GM19463 (cell line): ENCODE measurements around the gene LRP5.
"Not testable (repeated sequence)": the region's sequence is repeated elsewhere in the genome, so short reads cannot be mapped to it uniquely, and the experiment has no call there.

ENCODE experiments used
- ATAC-seq: cut with Tn5 transposase; IDR thresholded peaks from one replicate; pipeline ENCODE4 v1.9.1; 2021; ENCODE audit warnings: mild to moderate bottlenecking, moderate library complexity; ENCODE audit not compliant: unreplicated experiment

The LRP5 gene

GRCh38 chr11:68438658-68439259 is 126.4 kb downstream of the LRP5 start:
- ATAC-seq, result no peak

- ATAC-seq, result no peak
These were observed 127.1 kb downstream of the LRP5 start for GRCh38 chr11:68439355-68440065.

DNA sequence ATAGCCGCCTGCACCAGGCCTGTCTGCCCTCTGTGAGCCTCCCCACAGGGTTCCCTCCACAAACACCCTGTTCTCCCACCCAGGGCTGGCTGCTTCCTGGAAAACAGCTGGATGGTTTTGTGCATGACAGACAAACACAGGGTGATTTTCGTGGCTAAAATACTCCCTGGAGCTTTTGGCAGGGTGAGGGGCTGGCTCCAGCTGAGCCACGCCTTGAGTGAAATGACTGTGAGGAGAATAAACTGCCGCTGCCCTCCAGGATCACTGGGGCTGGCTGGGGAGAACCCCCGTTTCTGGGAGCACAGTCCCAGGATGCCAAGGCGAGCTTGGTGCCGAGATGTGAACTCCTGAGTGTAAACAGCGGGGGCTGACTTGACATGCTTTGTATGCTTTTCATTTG is 127.8 kb downstream of the LRP5 start:
- no peak for ATAC-seq

DNA sequence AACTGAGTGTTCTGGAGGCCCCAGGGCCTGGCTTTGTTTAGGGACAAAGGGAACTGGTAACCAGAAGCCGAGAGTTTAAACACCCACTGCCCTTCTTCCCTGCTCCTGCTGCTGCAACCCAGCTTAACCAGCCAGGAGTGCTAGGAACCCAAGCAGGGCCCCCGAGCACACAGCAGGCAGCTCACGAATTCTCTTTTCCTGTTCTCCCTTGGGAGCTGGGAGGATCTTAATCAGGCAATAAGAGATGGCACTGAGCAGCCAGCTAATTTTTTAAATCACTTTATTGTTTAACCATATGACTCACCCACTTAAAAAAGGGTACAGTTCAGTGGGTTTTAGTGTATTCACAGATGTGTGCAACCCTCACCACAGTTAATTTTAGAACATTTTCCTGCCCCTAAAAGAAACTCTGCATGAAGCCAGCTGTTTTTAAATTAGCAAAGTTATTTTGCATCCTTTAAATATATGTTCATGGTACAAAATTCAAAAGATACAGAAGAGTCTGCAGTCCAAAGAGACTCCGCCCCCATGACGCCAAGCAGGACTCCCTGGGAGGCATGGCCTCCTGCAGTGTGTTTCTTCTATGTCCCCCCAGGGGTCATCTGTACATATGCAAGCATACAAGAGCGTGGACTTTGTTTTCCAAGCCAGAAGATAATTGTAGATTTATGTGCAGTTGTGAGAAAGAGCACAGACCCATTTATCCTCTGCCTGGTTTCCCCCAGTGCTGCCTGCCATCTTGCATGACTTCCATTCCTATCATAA is 129.3 kb downstream of the LRP5 start:
- ATAC-seq, result no peak

DNA sequence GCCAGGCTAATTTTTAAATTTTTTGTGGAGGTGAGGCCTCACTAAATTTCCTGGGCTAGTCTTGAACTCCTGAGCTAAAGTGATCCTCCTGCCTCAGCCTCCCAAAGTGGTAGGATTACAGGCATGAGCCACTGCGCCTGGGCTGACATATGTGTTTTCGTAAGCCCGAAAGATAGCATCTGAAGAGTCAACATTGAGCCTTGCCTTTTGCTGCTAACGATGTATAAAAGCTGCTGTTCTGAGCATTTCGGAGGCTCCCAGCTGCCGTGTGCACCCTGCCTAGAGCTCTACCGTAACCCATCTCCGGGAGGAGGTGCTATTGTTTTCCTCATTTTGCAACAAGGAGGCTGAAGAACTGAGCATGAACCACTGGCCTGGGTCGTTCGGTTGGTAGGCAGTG is 130.0 kb downstream of the LRP5 start:
- no peak for ATAC-seq

DNA sequence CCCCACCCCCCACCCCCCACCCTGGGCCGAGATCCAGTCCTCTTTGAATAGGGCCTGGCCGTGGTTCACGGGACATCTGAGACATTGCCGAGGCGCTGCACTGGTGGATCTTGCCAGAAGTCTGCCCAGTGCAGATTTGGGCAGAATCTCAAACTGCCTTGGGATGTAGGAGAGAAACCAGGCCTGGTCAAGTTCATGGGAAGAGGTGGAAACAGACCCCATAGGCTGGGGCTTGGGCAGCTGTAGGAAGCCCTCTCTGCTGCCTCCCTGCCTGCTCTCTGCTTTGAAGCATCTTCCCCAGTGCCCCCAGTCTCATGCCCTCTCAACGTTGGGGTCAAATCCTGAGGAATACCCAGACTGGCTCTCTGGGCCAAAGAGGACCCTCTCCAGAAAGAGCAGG is 132.2 kb downstream of the LRP5 start:
- ATAC-seq, result no peak

DNA sequence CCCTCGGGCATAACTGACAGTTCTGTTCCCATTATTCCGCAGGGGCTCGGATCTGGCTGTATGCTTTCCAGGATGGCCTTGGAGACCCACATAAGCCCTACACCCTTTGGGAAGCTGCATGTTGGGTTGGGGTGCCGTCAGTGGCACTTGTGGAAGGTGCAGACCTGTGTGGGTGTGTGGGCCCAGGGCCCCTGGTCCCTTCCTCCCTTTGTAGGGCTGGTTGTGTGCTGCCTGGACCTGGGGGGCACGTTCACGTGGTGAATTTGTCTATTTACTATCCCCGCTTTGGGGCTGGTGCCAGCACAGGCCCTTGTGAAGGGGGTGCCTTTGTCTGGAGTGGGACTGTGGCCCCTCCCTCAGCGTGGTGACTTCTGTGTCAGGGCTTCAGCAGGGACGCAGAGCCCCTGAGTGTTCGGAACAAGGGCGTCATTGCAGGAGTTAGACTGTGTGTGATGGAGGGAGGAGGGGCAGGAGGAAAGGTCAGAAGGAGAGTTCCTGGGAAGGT is 133.2 kb downstream of the LRP5 start:
- no peak for ATAC-seq

GRCh38 chr11:68446046-68446725 is 133.8 kb downstream of the LRP5 start:
- ATAC-seq, result no peak

- peak; percentile 56 for ATAC-seq
These were observed 134.8 kb downstream of the LRP5 start for GRCh38 chr11:68447015-68447801.

DNA sequence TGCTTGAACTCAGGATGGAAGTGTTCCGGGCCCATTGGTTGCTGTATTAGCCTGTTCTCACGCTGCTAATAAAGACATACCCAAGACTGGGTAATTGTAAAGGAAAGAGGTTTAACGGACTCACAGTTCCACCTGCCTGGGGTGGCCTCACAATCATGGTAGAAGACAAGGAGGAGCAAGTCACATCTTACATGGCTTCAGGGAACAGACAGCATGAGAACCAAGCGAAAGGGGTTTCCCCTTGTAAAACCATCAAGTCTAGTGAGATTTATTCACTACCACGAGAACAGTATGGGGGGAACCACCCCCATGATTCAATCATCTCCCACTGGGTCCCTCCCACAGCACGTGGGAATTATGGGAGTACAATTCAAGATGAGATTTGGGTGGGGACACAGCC is 135.5 kb downstream of the LRP5 start:
- not testable (repeated sequence) for ATAC-seq

GRCh38 chr11:68448604-68449011 is 136.2 kb downstream of the LRP5 start:
- no peak for ATAC-seq

- no peak for ATAC-seq
These were observed 137.6 kb downstream of the LRP5 start for GRCh38 chr11:68449951-68450350.

DNA sequence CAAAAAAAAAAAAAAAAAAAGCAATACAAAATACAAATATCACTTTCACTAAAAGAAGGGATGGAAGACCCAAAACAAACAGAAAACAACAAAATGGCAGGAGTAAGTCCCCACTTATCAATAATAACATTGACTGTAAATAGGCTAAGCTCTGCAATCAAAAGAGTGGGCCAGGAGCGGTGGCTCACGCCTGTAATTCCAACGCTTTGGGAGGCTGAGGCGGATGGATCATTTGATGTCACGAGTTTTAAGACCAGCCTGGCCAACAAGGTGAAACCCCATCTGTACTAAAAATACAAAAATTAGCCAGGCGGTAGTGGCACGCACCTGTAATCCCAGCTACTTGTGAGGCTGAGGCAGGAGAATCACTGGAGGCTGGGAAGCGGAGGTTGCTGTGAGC is 138.3 kb downstream of the LRP5 start:
- ATAC-seq, result no peak

DNA sequence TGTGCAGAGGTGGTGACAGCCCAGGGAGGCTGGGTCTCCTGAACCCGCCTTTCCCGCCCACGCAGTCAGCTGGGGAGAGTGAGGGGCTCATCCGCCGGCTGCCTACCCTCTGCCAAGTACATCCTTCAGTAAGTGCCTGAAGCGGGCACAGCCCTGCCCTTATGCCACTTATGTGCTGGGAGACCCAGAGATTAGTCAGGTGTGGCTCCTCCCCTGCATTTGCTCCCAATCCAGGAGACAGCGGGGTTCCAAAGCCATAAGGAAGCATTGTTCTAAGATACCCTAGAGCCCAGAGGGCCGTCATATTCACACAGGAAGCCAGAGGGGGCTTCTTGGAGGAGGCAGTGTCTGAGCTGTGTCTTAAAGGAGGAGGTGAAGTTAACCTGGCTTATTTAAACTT is 142.4 kb downstream of the LRP5 start:
- no peak for ATAC-seq

DNA sequence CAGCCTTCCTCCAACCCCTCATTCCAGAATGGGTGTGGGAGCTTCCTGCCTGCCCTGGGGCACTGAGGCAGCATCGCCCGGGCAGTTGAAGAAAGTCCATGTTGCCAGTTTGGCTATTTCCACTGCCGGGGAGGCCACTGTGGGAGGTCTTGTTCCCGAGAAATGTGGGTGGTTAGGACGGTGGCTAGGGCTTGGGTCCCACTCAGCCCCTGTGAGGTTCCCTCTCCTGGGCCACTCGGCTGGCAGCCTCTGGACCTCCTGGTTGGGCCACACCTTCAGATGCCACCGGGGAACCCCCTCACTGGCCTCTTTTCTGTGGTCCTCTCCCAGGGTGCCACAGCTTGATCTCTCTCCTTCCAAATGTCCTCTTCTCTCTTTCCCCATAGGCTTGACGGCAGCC is 143.1 kb downstream of the LRP5 start:
- no peak for ATAC-seq

DNA sequence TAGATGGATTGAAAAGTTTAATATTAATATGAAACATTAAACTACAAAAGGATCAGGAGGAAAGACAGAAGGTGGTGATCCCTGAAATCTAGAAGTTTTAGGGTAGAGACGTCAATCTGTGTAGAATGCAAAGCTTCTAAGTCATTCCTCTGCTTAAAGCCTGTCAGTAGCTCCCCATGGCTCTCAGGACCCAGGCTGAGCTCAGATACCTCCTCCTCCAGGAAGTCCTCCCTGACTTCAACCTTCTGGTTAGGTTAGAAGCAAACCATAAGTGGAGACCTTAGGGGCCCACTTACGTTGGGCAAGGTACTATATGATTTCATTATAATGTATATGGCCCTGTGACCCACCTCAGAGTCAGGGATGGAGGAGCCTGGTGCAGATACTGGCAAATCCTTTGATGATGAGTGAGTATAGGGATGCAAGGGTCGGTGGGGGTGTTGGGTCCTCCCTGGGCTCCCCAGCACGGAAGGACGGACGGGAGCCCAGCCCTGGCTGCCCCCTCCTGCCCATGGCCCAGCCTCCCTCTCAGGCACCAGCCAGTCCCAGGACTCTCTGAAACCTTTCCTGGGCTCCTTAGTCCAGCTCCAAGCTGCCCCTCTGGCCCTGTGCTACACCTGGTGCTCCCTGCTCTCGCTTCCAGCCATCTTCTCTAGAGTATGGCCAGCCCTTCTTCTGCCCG is 145.0 kb downstream of the LRP5 start:
- ATAC-seq, result no peak

- ATAC-seq, result no peak
These were observed 145.5 kb downstream of the LRP5 start for GRCh38 chr11:68457898-68458249.

DNA sequence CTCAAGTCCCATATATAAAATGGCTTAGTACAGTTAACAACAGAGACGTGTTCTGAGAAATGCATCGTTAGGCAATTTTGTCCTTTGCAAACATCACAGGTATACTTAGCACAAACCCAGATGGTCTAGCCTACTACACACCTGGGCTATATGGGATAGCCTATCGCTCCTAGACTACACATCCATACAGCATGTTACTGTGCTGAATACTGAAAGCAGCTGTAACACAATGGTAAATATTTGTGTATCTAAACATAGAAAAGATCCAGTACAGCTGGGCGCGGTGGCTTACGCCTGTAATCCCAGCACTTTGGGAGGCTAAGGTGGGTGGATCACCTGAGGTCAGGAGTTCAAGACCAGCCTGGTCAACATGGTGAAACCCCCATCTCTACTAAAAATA is 145.9 kb downstream of the LRP5 start:
- not testable (repeated sequence) for ATAC-seq

DNA sequence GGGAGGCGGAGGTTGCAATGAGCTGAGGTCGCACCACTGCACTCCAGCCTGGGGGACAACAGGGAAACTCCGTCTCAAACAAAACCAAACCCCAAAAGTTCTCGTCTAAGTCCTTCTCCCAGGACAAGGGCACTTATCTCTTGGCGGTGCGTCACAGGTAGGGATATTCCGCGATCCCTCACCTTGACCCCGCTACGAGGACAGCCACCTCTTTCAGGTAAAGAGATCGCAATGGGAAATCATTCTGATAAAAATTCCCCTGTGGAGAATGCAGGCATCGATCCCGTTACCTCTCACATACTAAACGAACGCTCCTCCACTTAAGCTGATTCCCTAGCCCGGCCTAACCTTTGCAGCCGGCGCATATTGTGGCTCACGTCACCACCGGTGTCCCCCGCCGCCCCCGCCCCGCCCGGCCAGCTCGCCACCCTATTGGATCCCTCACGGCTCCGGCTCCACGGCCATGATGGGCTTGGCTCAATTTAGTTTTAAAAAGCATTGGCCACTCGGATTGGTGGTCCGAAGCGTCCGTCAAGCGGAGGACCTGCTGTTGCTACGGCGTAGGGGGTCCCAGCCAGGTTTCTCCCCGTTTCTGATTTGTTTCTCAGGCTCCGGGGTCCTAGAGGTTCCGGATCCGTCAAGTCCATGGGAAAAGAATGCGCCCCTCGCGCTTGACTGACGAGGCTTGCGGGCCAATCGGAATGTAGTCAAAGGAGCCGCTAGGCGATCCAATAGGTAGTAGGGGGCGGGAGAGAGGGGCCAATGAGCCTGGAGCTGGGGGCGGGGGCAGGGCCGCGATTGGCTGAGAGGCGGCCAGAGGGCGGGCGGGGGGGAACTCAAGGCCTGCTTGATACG is 147.7 kb downstream of the LRP5 start:
- ATAC-seq, result peak; percentile 77
